Measurements from ENCODE around the gene SLC22A8.
"Not testable (repeated sequence)": the region's sequence is repeated elsewhere in the genome, so short reads cannot be mapped to it uniquely, and the experiment has no call there.

Gene SLC22A8, protein sequence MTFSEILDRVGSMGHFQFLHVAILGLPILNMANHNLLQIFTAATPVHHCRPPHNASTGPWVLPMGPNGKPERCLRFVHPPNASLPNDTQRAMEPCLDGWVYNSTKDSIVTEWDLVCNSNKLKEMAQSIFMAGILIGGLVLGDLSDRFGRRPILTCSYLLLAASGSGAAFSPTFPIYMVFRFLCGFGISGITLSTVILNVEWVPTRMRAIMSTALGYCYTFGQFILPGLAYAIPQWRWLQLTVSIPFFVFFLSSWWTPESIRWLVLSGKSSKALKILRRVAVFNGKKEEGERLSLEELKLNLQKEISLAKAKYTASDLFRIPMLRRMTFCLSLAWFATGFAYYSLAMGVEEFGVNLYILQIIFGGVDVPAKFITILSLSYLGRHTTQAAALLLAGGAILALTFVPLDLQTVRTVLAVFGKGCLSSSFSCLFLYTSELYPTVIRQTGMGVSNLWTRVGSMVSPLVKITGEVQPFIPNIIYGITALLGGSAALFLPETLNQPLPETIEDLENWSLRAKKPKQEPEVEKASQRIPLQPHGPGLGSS

DNA sequence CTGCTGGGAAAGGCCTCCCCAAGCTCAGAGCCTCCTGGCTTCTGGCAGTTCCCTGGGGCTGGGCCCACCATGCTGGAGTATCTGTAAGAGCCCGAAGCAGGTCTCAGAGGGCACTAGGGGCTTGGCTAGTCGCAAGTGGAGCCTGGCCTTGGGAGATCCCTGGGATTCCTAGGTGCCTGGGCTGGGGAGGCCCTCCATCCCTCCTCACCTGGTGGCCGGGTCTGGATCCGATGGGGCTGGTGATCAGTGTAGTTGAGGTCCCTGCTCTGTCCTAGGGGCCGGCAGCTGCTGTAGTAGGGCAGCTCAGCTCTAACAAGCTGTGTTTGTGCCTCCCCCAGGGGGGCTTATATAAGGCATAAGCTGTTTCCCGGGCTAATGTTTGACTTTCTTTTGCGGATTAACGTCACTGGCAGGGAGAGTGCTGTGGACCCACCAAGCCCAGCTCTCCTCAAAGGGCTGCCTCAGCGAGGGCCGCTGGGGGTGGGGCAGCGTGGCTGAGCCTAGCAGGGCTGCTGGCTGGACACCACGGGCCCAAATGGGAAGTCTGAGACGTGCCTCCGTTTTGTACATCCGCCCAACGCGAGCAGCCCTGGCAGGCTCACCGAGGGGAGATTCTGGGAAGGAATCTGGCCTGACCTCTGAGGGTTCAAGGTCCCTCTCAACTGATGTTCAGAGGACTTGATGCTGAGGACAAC, at the start of gene SLC22A8:
TSS of gene SLC22A8 (minus strand) at position 321 of the 695 bp plus-strand sequence. CDS start 883 bp downstream, outside the sequence.
- no peak for DNase-seq (ENCODE audit: low spot score)

DNA sequence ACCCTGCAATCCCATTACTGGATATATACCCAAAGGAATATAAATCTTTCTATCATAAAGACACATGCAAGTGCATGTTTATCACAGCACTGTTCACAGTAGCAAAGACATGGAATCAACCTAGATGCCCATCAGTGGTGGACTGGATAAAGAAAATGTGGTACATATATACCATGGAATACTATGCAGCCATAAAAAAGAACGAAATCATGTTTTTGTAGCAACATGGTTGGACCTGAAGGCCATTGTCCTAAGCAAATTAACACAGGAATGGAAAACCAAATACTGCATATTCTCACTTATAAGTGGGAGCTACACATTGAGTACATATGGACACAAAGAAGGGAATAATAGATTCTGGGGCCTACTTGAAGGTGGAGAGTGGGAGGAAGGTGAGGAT, 30.6 kb upstream of the SLC22A8 start:
- not testable (repeated sequence) for DNase-seq (ENCODE audit: low spot score)

DNA sequence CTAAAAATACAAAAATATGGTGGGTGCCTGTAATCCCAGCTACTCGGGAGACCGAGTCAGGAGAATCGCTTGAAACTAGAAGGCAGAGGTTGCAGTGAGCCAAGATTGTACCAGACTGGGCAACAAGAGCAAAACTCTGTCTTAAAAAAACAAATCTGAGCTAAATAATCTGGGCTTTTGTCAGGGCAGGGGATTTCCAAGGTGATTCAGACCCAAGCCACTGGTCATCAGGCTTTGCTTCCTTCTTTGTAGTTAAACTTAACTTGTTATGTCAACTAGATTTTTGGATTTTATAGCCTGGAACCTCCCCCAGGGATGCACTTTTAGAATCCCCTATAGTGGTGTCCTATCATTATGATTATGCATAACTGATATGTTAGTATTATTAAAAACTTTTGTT, 27.0 kb upstream of the SLC22A8 start:
- DNase-seq (ENCODE audit: low spot score) = no peak

DNA sequence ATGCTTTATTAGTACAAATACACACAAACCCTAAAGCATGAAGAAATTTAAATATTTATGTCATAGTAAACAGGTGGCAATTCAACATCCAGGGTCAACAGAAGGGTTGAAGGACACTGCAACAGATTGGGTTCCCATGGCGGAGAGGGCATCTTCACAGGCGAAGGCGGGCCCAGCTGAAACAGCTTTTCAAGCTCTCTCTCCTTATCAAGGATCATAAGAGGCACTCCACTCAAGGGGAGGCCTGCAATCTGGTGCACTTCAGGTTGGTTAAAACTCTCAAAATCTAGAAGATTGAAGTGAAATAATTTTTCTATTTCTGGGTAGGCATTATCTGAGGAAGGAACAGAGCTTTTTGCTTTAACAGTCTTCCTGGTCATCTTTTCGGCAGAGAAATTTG, 16.8 kb upstream of the SLC22A8 start:
- DNase-seq (ENCODE audit: low spot score) = no peak

DNA sequence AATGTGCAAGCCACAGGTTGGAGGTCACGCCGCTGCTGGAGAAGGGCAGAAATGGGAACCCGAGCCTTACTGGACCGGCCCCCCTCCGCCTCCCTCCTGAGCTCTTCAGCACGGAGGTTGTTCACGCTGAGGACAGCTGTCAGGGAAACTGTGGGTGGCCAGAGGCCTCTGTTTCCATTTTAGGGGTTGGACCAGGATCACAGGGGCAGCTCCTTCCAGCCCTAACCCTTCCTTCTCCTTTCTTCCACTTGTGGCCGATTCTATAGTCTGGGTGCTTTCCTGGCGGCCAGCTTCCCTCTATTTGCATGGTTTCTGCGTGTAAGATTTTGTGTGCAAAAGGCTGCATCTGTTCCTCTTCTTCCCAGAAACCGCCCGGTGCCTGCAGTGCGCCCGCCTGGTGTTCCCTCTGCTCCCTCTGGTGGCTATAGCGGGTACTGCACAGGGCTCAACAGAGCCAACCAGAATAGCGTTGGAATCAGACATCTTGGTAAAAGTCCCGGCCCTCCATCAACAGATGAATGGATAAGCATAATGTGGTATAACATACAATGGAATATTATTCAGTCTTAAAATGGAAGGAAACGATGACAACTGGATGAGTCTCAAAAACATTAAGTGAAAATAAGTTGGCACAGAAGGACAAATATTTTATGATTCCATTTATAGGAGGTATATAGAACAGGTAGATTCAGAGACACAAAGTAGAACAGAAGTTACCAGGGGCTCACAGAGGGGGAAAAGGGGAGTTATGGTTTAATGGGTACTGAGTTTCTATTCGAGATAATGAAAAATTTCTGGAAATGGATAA, 8.4 kb upstream of the SLC22A8 start:
- peak; percentile 82 for DNase-seq (ENCODE audit: low spot score)

DNA sequence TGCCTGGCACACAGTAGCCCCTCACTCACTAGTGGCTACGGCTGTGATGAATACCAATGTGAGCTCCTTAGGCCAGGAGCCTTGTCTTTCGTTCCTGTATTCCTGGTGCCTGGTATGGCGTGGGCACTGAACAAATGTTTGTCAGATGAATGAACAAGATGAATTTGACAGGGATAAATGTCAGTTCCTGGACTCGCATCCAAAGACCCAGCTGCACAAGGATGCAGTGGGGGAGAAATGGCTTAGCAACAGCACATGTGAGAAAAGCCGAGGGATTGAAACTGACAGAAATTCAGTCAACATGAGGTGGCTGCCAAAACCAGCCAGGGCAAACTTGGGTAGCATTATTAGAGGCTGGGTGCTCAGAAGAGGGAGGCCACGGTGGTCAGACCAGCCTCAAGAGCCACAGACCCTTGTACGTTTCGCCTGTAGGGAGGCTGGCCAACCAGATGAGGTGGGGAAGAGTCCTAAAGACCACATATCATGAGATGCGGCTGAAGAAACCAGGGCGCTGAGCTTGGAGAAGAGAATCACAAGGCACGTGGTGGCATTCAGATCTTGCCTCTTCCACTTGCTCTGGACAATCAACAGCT, 7.7 kb upstream of the SLC22A8 start:
- DNase-seq (ENCODE audit: low spot score) = no peak

DNA sequence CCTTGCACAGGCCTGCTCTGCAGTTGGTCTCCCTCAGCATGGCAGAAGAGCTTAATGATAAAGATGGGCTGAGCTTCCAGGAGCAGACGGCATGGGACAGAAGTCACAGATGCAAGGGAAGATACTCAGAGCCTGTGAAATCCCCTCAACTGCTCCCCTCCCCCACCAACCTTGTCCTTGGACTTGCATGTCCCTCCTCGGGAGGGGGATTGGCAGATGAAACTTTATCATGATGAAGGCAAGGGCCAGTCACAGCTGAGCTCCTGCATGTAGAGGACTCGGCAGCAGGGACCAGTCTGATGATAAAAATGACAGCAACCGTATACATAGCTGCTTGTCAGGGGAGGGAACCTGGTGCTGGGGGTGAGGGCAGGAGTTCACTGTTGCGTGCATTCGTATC, 6.8 kb upstream of the SLC22A8 start:
- no peak for DNase-seq (ENCODE audit: low spot score)

DNA sequence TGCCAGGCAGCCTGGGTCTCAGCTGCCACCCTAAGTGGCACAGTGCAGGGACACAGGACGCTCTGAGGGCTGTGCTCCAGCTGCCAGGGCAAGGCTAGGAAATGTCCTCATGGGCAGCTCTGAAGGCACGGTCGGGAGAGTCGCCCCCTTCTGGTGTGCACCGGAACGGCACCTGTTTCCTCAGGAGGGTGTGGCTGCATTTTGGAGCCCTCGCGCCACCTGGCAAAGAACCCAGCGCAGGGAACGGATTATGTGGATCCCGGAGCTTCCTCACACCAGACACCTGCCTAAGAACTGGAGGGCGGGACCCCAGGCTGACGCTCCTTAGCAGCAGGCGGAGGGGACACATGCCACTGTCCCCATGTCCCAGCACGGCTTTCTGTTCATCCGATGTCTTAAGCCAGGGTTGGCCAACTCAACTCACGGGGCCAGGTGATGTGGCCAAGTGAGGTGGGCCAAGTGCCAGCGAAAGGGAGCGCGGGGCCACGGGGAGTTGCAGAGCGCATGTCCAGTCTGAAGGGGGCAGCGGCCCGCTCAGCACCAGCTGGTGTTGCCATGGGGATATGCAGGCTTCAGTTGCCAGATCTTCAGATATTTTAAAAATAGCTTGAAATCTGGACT, 5.1 kb upstream of the SLC22A8 start:
- DNase-seq (ENCODE audit: low spot score) = no peak

DNA sequence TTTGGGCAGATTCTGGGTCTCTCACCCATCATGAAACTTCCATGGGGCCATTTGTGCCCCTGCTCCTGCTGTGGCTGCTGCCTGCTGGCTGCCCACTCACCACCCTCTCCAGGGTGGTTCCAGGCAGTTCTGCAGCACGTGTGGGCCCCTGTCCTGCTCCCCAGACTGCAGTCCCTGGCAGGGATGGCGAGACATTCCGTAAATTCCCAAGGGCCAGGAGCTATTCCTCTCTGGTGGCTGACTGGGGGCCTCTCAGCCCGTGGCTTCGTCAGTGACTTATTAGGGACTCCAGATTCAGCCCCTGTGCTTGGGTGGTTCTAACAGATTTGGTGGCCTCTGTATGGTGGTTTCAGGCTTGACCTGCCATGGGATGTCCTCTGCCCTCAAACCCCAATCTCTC, 3.9 kb upstream of the SLC22A8 start:
- no peak for DNase-seq (ENCODE audit: low spot score)

DNA sequence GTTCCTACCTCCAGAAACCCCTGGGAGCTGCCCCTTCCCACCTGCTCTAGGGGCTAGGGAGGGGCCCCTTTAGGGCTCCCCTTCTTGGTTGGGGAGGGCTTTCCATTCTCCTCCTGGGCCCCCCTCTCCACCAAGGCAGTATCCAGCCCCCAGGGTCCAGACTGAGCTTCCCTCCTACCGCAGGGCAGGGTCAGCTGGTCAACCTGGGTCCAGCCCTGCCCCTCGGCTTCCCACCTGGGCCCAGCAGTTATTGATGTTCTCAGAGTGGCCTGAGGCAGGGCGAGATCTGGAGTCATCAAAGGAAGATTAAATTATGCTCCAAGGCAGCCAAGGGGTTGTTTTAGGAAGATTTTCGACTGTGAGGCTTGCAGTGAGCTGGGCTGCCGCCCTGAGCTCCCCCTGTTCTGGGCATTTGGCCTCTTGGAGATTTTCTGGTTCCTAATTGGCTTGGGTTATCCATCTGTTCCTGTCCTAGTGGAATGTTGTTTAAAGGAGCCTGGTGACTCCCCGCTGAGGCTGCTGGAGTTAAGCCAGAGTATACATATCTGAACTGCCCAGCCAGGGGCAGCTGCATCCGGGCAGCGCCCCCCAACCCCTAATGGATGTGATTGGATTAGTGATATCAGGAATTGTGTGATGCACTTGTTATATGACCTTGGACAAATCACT, 1.8 kb upstream of the SLC22A8 start:
- no peak for DNase-seq (ENCODE audit: low spot score)

DNA sequence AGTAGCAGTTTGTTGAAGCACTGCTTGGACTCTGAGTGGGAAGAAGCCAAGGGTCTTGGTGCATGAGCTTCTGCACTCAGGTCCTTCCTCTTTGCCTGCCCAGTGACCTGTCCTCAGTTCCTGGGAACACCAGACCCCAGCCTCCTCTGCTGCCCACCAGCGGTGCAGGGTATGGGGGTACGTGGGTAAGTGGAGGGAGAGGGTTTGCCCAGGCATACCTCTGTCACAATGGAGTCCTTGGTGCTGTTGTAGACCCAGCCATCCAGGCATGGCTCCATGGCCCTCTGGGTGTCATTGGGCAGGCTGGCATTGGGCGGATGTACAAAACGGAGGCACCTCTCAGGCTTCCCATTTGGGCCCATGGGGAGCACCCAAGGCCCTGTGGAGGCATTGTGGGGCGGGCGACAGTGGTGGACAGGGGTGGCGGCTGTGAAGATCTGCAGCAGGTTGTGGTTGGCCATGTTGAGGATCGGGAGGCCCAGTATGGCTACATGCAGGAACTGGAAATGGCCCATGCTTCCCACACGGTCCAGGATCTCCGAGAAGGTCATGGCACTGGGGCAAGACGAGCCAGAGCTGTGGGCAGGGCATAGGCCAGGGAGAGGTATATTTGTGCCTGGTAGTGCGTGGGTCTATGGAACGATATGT, 1.1 kb downstream of the SLC22A8 start:
- DNase-seq (ENCODE audit: low spot score) = no peak

DNA sequence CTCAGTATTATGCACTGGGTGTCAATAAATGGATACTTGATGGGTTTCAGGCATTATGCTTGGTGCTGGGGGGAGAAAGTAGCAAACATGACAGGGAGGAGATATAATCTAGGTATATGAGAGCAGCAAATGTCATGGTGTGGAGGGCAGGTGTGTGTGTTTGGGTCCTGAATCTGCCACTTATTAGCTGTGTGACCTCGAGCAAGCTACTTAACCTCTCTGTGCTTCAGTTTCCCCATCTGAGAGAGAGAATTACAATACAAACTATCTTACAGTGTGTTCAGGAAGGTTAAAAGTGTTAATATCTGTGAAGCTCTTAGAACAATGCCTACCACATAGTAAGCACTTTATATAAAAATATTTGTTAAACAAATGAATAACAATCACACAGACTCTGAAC, 2.8 kb downstream of the SLC22A8 start:
- DNase-seq (ENCODE audit: low spot score) = no peak

DNA sequence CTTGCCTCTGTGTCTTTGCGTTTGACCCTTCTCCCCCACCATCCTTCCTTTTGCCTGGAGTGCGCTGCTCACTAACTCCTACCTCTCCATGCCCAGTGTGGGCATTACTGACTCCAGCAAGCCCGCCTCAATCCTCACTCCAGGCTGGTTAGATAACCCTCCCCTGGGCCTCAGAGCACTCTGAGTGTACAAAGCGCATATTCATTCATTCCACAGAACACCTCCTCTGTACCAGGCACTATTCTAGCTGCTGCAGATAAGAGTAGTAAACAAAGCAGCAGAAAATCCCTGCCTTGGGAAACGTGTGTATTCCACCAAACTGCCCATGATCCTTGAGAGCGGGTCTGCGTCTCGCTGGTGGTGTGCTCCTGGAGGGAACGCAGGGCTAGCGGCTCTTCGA, 3.2 kb downstream of the SLC22A8 start:
- no peak for DNase-seq (ENCODE audit: low spot score)

DNA sequence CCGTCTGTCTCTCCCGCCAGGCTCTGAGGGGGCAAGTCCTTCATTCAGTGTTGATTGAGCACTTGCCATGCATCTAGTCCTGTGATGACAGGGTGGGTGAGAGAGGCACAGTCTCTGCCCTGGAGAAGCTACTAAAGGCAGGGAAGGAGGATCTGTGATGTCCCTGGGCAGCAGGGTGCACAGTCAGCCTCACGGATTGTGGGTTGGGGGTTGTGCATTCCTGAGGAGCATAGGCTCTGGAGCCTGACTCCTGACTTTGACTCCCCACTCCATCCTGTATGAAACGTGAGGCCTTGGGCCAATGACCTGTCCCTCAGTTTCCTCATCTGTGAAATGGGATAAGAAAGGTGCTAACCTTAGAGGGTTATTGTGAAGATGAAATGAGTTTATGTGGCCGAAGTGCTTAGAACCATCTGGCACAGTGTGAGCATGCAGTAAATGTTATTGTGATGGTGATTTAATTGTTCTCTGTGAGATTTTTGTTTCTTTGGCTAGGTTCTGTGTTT, 4.7 kb downstream of the SLC22A8 start:
- no peak for DNase-seq (ENCODE audit: low spot score)

DNA sequence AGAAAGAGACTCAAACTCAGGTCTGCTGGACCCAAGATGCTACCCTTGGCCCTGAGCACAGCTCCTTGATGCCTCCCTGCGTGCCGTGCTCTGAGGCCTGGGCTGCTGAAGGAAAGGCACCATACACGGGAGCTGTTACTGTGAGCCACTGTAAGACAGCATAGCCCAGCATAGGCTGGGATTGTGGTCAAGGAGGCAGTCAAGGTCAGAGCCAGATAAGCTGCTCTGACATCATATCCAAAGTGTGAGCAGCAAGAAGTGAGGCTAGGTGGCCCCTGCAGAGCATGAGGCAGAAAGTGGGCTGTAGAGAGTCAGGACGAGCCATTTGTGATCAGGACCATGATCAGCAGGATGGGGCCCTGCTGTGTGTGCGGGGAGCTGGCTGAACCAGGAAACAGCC, 7.7 kb downstream of the SLC22A8 start:
- DNase-seq (ENCODE audit: low spot score) = no peak

DNA sequence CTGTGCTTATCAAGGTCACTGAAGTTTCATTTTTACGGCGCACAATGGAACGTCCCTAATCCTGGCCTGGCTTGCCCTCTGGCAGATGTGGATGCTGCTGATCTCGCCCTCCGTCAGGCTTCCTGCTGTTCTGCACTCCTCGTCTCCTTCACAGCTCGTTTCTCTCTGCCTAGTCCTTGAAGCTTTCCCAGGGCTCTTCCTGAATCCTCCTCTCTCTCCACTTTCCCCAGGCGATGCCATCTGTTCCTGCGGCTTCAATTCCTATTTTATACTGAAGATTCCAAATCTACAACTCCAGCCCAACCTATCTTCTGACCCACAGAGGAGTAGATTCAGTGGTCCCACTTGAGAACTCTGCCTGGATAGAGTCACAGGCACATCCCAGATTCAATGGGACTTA, 14.2 kb downstream of the SLC22A8 start:
- no peak for DNase-seq (ENCODE audit: low spot score)

DNA sequence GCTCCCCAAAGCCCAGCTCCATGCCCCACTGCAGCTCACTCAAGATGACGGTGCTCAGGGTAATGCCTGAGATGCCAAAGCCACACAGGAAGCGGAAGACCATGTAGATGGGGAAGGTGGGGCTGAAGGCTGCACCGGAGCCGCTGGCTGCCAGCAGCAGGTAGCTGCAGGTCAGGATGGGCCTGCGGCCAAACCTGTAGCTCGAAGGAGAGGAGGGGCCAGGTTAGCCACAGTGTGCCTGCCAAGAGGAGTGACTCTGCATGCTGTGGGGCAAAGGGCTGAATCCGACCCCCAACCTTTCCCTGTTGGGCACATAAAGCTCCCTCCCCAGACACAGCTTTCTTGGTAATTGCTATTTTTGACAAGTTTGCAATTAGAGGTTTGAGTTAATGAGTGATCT, 16.0 kb downstream of the SLC22A8 start:
- DNase-seq (ENCODE audit: low spot score) = no peak

DNA sequence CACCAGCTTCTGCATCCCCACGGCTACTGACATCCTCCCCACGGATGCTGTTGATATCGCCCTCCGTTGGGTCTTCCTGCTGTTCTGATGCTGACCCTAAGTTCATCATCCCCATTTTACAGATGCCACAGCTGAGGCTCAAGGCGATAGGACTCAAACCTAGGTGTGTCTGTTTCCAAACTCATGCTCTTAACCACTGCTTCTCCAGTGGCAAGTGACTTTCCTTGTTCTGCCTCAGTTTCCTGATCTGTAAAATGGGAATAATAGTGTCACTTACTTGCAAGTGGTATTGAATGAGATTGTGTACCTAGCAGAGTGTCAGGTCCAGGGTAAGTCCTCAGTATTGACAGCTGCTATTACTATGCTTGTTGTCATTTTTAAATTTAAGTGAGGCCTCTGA, 16.5 kb downstream of the SLC22A8 start:
- no peak for DNase-seq (ENCODE audit: low spot score)

DNA sequence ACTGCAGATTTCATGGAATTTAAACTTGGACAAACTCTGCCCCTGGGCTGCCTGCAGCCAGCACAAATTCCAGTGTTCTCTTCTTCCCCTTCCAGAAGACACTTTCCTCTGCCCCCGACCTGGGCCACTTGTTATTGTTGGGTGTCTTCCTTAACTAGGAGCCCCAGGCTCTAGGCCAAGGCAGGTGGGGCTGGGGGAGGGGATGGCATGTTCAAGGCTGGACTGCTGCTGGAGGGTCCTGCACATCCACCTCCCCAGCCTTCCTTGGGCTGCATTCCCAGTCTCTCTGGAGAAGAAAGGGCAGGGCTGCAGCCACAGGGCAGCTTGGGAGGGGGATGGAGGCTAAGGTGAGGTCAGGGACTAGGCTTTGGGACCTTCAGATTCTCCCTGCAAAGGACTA, 19.4 kb downstream of the SLC22A8 start:
- no peak for DNase-seq (ENCODE audit: low spot score)

DNA sequence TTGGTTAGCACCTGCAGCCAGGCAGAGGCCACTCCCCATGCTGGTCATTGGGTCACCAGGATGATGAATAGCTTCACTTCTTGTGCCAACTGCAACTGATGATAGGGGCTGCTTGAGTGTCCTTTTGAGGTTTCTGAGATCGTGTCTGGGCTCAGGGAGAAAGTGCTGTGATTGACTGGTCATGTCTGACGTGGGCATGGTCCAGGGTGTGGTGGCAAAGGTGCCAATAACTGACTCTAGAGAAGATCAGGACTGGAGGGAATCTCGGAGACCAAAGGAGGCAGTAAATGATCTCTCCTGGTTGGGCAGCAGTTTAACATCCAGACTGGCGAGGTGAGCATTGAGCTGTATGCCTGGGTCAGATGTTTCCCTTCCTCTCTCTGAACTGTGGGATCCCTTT, 20.9 kb downstream of the SLC22A8 start:
- DNase-seq (ENCODE audit: low spot score) = no peak

Data from hepatic stellate cell (primary cell).